Astrocyte (in vitro differentiated cells and primary cell): Measurements from ENCODE around the gene CBX8.

Source experiments
- EZH2 ChIP-seq: IDR thresholded peaks from 2 replicates; pipeline ENCODE4 v1.6.1; 2012; ENCODE audit warnings: mild to moderate bottlenecking, low read length, inconsistent platforms; ENCODE audit not compliant: insufficient read depth
- TF ChIP-seq, protein P1 (sequence below): IDR thresholded peaks from 2 replicates; pipeline ENCODE4 v1.5.1; 2011; ENCODE audit warnings: low read depth, mild to moderate bottlenecking, inconsistent platforms, low read length, moderate library complexity; ENCODE audit not compliant: insufficient read depth

DNA sequence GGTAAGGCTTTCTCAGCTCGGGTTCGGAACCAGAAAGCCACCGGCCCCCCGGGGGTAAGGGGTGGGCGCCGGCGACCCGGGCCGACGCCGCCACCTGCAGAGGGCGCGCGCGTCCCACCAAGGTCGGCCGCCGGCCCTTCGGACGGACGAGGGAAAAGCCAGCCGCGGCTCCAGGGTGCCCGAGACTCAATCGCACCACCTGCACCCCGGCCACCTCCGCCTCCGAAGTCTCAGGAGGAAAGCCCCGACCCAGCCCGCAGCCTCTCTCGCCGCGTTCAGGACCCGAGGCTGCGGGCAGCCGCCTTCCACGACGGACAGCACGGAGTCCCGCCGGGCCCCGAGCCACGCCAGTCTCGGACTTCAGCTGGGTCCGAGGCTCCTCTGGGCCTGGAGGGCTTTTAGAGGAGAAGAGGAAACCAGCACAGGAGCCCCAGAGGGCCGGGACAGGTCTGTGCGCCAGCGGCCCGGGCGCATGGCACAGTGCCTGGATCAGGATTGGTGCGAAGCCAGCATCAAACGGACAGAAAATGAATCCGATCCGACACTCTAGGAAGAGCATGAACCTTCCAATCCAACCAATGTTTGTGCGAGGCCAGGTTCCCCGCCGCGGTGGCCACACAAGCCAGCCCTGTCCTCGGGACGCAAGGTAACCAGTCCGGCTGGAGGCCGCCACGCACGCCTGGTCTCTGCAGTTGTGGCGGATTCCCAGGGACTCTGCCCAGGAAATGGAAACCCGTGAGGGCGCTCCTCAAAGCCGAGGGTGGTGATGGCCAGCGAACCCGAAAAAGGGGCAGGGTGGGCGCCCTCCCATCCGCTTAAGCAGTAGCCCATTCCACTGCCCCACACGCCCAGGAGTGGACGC lies 6.7 kb downstream of the CBX8 start:
- TF ChIP-seq, protein P1, sequence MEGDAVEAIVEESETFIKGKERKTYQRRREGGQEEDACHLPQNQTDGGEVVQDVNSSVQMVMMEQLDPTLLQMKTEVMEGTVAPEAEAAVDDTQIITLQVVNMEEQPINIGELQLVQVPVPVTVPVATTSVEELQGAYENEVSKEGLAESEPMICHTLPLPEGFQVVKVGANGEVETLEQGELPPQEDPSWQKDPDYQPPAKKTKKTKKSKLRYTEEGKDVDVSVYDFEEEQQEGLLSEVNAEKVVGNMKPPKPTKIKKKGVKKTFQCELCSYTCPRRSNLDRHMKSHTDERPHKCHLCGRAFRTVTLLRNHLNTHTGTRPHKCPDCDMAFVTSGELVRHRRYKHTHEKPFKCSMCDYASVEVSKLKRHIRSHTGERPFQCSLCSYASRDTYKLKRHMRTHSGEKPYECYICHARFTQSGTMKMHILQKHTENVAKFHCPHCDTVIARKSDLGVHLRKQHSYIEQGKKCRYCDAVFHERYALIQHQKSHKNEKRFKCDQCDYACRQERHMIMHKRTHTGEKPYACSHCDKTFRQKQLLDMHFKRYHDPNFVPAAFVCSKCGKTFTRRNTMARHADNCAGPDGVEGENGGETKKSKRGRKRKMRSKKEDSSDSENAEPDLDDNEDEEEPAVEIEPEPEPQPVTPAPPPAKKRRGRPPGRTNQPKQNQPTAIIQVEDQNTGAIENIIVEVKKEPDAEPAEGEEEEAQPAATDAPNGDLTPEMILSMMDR, result peak; percentile 20
- TF ChIP-seq EZH2, result peak; percentile 94
